WI38 (cell line): ENCODE measurements around the gene DOK1.

Source experiments
- H3K4me3 ChIP-seq: 2 replicates; pipeline ENCODE4 v1.5.1; 2011; ENCODE audit warnings: low read depth, mild to moderate bottlenecking, control low read depth, low read length
- TF ChIP-seq, protein P1 (sequence below): IDR thresholded peaks from 2 replicates; pipeline ENCODE4 v1.5.1; 2012; ENCODE audit warnings: low read depth, mild to moderate bottlenecking, control low read depth, low read length

The DOK1 gene

DNA sequence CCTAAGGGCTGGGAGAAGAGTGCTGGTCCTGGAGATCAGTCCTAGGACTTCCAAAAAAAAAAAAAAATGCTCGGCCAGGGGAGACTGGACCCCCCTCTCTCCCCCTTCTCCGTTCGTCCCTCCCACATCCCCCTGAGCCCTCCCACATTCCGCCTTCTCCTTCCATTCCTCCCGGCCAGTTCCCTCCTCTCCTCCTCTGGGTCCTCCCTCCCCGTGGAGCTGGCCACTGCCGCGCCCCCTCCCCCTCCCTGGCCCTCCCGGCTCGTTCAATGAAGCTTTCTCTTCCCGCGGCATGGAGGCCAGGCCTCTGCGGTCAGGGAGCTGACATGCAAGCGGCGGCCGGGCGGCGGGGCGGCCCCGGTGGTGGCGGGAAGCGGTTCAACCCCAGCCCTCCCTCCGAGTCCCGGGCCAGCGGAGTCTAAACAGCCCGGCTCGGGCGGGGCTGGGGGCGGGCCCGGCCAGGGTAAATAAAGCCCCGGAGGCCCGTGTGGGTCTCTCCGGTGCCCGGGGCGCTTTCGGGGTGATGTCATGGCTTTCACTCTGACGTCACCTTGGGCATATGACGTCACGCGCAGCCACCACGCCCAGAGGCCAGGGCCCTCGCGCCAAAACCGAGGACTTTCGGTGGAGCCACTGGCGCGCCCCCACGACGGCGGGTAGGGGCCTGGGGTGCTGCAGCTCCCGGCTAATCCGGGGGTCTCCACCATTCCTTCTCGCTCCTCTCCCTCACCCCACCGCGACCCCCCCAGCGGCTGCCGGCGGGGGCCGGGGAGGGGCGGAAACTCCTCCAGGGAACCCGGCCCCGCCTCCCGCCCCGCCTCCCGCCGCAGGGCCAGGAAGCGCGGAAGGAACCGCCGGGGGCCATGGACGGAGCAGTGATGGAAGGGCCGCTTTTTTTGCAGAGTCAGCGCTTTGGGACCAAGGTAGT, at the start of gene DOK1, which contains the start of gene LOXL3:
Gene DOK1, plus strand, starts transcription at position 829 of the 928 bp plus-strand sequence. Its CDS starts 35 bp downstream, at position 864.
Gene LOXL3, minus strand, starts transcription at position 51 of the 928 bp plus-strand sequence. CDS start 1,308 bp downstream, outside the sequence.
- TF ChIP-seq, protein P1, sequence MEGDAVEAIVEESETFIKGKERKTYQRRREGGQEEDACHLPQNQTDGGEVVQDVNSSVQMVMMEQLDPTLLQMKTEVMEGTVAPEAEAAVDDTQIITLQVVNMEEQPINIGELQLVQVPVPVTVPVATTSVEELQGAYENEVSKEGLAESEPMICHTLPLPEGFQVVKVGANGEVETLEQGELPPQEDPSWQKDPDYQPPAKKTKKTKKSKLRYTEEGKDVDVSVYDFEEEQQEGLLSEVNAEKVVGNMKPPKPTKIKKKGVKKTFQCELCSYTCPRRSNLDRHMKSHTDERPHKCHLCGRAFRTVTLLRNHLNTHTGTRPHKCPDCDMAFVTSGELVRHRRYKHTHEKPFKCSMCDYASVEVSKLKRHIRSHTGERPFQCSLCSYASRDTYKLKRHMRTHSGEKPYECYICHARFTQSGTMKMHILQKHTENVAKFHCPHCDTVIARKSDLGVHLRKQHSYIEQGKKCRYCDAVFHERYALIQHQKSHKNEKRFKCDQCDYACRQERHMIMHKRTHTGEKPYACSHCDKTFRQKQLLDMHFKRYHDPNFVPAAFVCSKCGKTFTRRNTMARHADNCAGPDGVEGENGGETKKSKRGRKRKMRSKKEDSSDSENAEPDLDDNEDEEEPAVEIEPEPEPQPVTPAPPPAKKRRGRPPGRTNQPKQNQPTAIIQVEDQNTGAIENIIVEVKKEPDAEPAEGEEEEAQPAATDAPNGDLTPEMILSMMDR, result no peak

DNA sequence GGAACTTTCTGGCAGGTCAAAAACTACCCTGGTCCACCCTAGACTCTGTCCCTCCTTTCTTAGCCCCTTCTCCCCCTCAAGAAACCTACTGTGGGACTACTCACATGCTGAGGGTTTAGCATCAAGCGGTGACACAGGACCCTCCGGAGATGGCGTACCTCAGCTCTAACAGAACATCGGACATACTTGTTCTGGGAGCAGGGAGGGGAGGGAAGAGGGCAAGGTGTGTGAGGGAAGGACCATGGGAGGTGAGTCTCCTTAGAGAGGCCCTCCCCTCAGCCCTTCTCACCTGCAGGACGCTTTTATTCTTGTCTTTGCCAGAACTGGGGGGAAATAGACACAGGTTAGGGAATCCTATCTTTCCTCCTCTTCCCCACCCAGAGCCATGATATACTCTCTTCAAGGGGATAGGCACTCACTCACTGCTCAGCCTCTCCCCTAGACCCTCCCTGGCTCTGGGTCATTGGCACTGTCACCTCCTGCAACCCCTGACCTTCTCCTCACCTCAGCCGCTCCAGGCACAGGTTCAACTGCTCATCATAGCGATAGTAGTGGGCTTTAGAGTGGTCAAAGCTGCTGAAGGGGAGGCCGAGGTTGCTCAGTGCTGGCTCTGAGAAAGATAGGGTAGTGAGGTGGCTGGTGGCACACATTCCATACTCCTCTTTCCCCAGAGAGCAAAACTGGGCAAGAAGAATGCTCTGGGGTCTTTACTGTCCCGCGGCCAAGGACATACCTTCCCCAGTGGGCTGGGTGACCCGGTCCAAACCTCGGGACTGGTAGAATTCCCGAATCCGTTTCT, 48.9 kb upstream of the DOK1 start:
- peak overlapping the region; percentile 25 for H3K4me3 ChIP-seq
- TF ChIP-seq, protein P1, result no peak

More for the DNA sequence above, at the start of gene DOK1, which contains the start of gene LOXL3:
- peak within 1 kb of the TSS; percentile 96 for H3K4me3 ChIP-seq

DNA sequence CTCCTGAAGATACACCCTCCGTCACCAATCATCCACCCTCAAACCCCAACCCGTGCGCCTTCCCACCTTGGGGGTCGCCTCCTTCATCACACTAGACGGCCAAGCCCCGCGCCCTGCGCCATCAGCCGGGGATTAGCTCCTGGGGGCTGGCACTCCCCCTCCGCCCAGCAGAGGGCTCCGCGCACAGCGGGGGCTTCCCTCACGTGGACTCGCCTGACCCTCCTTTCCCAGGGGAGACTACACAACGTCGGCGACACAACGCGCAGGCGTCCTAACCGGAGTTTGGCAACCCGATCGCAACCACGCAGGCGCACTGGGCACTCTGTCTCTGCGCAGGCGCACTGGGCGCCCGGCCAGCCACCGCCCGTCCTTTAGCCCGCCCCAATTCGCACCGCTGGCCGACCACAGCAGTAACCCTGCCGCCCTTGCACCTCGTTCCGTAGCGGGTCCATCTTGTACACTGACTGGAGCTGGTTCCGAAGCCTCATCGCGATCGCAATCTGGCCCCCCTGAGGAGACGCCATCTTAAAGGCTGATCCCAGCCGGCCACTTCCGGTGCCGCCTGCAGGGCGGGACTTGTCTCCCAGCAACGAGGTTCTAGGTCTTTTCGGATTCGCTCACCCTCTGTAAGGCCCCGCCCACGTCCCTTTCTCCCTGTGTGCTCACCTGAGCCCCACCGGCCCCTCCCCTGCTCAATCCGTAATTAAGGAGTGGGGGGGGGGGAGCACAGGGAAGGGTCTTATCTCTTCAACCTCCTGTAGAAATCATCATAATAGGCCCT, 47.2 kb upstream of the DOK1 start, which contains the start of gene PCGF1:
Gene PCGF1, minus strand, starts transcription at position 551 of the 781 bp plus-strand sequence. Its CDS starts 27 bp downstream, at position 524.
- H3K4me3 ChIP-seq, result peak within 1 kb of the TSS; percentile 87
- TF ChIP-seq, protein P1, result 0 out of 2 replicates have a peak, but pooled peaks have one; percentile 9

DNA sequence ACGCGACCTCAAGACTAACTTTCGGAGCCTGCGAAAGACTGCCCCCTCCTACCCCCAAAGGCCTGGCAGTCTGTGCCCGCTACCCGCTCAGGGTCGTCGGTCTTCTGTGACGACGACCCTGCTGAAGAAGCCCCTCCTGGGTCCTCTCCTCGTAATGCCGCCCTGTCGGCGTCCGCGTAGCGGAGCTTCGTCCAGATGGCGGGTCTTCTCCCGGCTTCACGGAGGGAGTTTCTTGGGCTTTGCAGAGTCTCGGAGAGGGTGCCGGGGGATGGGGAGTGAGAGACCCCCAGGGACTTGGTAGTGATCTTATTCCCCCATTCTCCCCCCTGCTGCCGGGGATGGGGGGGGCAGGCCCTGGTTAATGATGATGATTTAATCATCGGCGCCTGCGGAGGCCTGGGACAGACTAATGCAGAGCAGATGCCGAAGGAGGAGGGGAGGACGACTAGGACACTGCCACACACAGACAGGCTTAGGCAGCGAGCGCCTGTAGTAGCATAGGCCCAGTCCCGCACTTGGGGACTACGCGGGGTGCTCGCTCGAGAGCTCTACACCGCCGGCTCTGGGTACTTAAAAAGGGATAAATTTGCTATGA, 46.5 kb upstream of the DOK1 start:
- TF ChIP-seq, protein P1, result no peak
- H3K4me3 ChIP-seq, result peak overlapping the region; percentile 87

DNA sequence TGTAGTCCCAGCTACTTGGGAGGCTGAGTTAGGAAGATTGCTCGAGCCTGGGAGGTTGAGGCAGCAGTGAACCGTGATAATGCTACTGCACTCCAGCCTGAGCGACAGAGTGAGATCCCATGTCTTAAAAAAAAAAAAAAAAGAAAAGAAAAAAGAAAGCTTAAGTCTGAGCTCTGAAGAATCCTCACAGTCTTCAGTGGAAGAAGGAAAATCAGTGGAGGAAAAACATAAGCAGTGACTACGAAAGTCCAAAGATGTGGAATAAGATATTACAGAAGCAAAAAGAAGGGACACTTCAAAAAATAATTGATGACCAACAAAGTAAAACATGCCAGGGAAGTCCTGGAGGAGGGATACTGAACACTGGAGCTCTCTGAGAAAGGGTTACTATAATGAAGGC, 44.2 kb upstream of the DOK1 start:
- no peak overlapping the region for H3K4me3 ChIP-seq
- TF ChIP-seq, protein P1, result no peak
